ENCODE measurements around the gene ZNF550.
A peak's percentile ranks its signal among the peaks of the same experiment; 100 is the strongest.

The ZNF550 gene

DNA sequence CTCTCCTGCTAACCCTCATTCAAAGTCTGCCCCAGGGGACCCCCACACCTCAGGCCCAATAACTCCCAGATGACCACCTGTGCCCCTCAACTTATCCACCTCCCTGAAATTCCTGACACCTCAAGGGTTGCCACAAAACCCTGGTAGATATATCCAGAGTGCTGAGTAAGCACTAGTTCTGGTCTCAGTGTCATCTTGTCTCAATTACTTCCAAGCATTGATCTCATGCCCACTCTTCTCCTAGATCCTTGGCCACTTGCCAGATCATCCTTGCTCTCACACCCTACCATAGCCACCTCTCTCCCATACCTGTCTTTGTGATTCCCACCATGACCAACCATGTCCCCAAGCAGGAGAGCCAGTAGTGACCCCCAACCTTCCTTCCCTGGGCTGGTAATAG, 17.0 kb upstream of the ZNF550 start:
- no peak for TF ChIP-seq SIN3A (IDR thresholded peaks at IDR 0.05; ENCODE audit: borderline replicate concordance, insufficient read depth, low read length)
- no peak for TF ChIP-seq POLR2AphosphoS5 (IDR thresholded peaks at IDR 0.05; ENCODE audit: low read depth, low read length)
- TF ChIP-seq, protein P1, sequence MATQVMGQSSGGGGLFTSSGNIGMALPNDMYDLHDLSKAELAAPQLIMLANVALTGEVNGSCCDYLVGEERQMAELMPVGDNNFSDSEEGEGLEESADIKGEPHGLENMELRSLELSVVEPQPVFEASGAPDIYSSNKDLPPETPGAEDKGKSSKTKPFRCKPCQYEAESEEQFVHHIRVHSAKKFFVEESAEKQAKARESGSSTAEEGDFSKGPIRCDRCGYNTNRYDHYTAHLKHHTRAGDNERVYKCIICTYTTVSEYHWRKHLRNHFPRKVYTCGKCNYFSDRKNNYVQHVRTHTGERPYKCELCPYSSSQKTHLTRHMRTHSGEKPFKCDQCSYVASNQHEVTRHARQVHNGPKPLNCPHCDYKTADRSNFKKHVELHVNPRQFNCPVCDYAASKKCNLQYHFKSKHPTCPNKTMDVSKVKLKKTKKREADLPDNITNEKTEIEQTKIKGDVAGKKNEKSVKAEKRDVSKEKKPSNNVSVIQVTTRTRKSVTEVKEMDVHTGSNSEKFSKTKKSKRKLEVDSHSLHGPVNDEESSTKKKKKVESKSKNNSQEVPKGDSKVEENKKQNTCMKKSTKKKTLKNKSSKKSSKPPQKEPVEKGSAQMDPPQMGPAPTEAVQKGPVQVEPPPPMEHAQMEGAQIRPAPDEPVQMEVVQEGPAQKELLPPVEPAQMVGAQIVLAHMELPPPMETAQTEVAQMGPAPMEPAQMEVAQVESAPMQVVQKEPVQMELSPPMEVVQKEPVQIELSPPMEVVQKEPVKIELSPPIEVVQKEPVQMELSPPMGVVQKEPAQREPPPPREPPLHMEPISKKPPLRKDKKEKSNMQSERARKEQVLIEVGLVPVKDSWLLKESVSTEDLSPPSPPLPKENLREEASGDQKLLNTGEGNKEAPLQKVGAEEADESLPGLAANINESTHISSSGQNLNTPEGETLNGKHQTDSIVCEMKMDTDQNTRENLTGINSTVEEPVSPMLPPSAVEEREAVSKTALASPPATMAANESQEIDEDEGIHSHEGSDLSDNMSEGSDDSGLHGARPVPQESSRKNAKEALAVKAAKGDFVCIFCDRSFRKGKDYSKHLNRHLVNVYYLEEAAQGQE (IDR thresholded peaks at IDR 0.05; ENCODE audit: insufficient read depth in 1 of 2, low read depth in 2 of 2, low read length in 2 of 2), result no peak
- TF ChIP-seq FOXP2 (optimal IDR thresholded peaks at IDR 0.05; ENCODE audit: borderline replicate concordance, extremely low read depth, extremely low read length, insufficient read depth), result no peak
- no peak for TF ChIP-seq TAF1 (IDR thresholded peaks at IDR 0.05; ENCODE audit: borderline replicate concordance, insufficient read depth, low read length)

DNA sequence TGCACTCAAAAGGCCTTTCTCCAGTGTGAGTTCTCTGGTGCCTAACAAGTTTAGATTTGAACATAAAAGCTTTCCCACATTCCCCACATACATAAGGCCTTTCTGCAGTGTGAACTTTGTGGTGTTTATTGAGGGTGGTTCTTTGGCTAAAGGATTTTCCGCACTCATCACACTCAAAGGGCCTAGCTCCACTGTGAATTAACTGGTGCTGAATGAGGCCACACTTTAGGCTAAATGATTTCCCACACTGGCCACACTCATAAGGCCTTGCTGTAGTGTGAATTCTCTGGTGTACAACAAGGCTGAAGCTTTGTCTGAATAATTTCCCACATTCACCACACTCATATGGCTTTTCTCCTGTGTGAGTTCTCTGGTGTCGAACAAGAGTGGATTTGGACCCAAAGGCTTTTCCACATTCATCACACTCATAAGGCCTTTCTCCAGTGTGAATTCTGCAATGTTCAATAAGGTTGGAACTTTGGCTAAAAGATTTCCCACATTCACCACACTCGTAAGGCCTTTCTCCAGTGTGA, 12.8 kb upstream of the ZNF550 start:
- TF ChIP-seq TAF1 (IDR thresholded peaks at IDR 0.05; ENCODE audit: borderline replicate concordance, insufficient read depth, low read length), result no peak
- TF ChIP-seq, protein P1 (IDR thresholded peaks at IDR 0.05; ENCODE audit: insufficient read depth in 1 of 2, low read depth in 2 of 2, low read length in 2 of 2), result no peak
- no peak for TF ChIP-seq SIN3A (IDR thresholded peaks at IDR 0.05; ENCODE audit: borderline replicate concordance, insufficient read depth, low read length)
- no peak for TF ChIP-seq FOXP2 (optimal IDR thresholded peaks at IDR 0.05; ENCODE audit: borderline replicate concordance, extremely low read depth, extremely low read length, insufficient read depth)
- no peak for TF ChIP-seq POLR2AphosphoS5 (IDR thresholded peaks at IDR 0.05; ENCODE audit: low read depth, low read length)

DNA sequence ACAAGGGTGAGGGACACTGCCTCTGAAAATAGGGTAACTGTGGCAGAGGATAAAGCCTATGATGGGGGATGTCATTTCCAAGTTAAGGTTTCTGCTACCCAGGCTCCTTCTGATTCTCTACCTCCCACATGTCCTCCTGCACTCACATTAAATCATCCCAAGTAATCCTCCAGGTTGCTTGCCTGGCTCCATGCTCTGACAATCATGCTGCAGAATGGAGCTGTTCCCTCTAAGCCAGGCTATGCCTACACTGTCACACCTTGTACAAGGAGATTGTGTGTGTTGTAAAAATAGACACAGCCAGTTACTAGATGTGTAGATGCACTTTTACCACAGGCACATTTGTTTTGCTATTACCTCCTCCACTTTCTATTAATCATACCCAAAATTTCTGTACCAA, 11.0 kb upstream of the ZNF550 start:
- TF ChIP-seq FOXP2 (optimal IDR thresholded peaks at IDR 0.05; ENCODE audit: borderline replicate concordance, extremely low read depth, extremely low read length, insufficient read depth), result no peak
- TF ChIP-seq POLR2AphosphoS5 (IDR thresholded peaks at IDR 0.05; ENCODE audit: low read depth, low read length), result 0 out of 2 replicates have a peak, but pooled peaks have one; percentile 0

DNA sequence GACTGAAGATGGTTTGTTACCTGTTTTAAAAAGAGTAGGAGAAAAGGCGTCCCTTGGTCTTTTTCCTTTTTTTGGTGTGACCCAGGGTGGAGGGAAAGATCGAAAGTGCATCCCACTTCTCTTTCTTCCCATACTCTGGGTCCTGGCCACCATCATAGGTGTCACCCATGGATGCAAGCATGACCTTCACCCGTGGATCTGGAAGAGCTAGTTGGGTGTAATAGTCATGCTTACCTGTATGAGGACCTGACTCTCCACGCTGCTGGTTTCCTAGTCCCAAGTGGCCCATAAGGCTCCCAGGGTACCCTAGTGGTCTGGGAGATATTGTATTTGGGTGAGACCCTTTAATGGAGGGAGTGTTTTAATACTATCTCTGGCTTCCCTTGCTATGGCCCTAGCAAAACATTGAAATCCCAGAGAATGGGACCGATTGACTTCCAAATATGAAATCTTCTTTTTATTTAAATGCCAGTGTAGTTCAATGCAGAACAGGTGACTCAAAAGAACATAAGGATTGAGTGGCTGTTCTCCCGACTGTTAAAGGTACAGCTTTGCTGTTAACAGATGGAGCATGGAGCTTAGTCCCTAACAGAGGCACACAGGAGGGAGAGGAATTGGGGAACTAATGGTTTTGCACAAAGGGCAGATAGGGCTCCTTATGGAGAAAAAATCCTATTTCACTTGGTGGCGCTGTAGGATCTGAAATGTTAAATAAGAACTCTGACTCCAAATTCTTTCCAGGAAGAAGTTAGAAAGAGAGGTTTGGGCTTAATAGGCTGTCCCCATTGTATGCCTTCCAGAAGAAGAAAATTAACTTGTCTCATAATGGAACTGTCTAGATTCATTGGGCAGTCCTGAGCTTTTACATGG, 7.0 kb upstream of the ZNF550 start:
- TF ChIP-seq SIN3A (IDR thresholded peaks at IDR 0.05; ENCODE audit: borderline replicate concordance, insufficient read depth, low read length) (no peak), TAF1 (IDR thresholded peaks at IDR 0.05; ENCODE audit: borderline replicate concordance, insufficient read depth, low read length) (no peak), FOXP2 (optimal IDR thresholded peaks at IDR 0.05; ENCODE audit: borderline replicate concordance, extremely low read depth, extremely low read length, insufficient read depth) (no peak), POLR2AphosphoS5 (IDR thresholded peaks at IDR 0.05; ENCODE audit: low read depth, low read length) (no peak)
- TF ChIP-seq, protein P1 (IDR thresholded peaks at IDR 0.05; ENCODE audit: insufficient read depth in 1 of 2, low read depth in 2 of 2, low read length in 2 of 2), result no peak

GRCh38 chr19:57563547-57563946, 3.9 kb upstream of the ZNF550 start:
- TF ChIP-seq FOXP2 (optimal IDR thresholded peaks at IDR 0.05; ENCODE audit: borderline replicate concordance, extremely low read depth, extremely low read length, insufficient read depth) (no peak), SIN3A (IDR thresholded peaks at IDR 0.05; ENCODE audit: borderline replicate concordance, insufficient read depth, low read length) (no peak), TAF1 (IDR thresholded peaks at IDR 0.05; ENCODE audit: borderline replicate concordance, insufficient read depth, low read length) (no peak), POLR2AphosphoS5 (IDR thresholded peaks at IDR 0.05; ENCODE audit: low read depth, low read length) (no peak)
- TF ChIP-seq, protein P1 (IDR thresholded peaks at IDR 0.05; ENCODE audit: insufficient read depth in 1 of 2, low read depth in 2 of 2, low read length in 2 of 2), result no peak

Measured in PFSK-1 (cell line).